Neural cell (in vitro differentiated cells): ENCODE results near the gene DUOXA1.

Experiments
- CTCF ChIP-seq: fragments of 450-650 bp; IDR thresholded peaks from 2 replicates; pipeline ENCODE4 v1.5.1; 2014; ENCODE audit warnings: antibody characterized with exemption, mild to moderate bottlenecking, moderate library complexity; ENCODE audit not compliant: poor library complexity, severe bottlenecking
- RAD21 ChIP-seq: fragments of 450-650 bp; conservative IDR thresholded peaks from 2 replicates; pipeline ENCODE4 v1.6.1; 2014; ENCODE audit warnings: antibody characterized with exemption, mild to moderate bottlenecking, moderate library complexity
- TF ChIP-seq, protein P1 (sequence below): IDR thresholded peaks from 2 replicates; pipeline ENCODE4 v1.6.1; 2012; ENCODE audit warnings: borderline replicate concordance

GRCh38 chr15:45165536-45165935 lies 35.9 kb upstream of the DUOXA1 start:
- TF ChIP-seq, protein P1, sequence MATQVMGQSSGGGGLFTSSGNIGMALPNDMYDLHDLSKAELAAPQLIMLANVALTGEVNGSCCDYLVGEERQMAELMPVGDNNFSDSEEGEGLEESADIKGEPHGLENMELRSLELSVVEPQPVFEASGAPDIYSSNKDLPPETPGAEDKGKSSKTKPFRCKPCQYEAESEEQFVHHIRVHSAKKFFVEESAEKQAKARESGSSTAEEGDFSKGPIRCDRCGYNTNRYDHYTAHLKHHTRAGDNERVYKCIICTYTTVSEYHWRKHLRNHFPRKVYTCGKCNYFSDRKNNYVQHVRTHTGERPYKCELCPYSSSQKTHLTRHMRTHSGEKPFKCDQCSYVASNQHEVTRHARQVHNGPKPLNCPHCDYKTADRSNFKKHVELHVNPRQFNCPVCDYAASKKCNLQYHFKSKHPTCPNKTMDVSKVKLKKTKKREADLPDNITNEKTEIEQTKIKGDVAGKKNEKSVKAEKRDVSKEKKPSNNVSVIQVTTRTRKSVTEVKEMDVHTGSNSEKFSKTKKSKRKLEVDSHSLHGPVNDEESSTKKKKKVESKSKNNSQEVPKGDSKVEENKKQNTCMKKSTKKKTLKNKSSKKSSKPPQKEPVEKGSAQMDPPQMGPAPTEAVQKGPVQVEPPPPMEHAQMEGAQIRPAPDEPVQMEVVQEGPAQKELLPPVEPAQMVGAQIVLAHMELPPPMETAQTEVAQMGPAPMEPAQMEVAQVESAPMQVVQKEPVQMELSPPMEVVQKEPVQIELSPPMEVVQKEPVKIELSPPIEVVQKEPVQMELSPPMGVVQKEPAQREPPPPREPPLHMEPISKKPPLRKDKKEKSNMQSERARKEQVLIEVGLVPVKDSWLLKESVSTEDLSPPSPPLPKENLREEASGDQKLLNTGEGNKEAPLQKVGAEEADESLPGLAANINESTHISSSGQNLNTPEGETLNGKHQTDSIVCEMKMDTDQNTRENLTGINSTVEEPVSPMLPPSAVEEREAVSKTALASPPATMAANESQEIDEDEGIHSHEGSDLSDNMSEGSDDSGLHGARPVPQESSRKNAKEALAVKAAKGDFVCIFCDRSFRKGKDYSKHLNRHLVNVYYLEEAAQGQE: no peak
- TF ChIP-seq RAD21 (no peak), CTCF (no peak)
